HEK293T (cell line): ENCODE data around the gene DIAPH1.

Experiments used
- BHLHE40 ChIP-seq: fragments of 450-650 bp; IDR thresholded peaks from 2 replicates; pipeline ENCODE4 v1.6.1; 2016; ENCODE audit warnings: mild to moderate bottlenecking, moderate library complexity, borderline replicate concordance
- FOXM1 ChIP-seq: fragments of 450-650 bp; IDR thresholded peaks from 2 replicates; pipeline ENCODE4 v1.6.1; 2017; ENCODE audit warnings: mild to moderate bottlenecking, borderline replicate concordance

DNA sequence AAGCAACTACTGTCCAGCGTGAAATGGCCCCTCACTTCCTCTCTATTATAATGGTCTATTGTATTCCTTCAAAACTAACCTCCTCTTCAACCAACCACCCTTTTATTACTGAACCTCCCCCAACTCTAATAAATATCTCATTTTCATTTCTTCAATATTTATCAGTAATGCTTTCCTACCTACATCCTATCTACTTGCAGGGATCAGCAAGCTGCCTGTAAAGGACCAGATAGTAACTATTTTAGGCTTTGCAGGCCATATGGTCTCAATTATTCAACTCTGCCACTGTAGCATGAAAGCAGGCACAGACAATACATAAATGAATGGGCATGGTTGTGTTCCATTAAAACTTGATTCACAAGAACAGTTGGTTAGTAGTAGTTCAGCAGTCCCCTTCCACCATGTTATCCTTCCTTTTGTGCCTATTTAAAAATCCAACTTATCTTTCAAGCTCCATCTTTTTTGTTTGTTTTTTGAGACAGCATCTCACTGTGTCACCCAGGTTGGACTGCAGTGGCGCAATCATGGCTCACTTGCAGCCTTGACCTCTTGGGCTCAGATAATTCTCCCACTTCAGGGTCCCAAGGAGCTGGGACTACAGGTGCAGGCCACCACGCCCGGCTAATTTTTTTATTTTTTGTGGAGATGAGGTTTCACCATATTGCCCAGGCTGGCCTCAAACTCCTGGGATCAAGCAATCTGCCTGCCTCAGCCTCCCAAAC is 84.1 kb downstream of the DIAPH1 start:
- no peak for TF ChIP-seq BHLHE40
- TF ChIP-seq FOXM1, result no peak
